AG10803 (cell line): ENCODE data around the gene OSCP1.

Experiments
- DNase-seq: peaks from one replicate; pipeline ENCODE4 v3.0.0; 2010; ENCODE audit warnings: low read depth
- H3K4me3 ChIP-seq: 2 replicates; pipeline ENCODE4 v1.5.1; 2011; ENCODE audit warnings: mild to moderate bottlenecking, low read length, control low read depth
- CTCF ChIP-seq: conservative IDR thresholded peaks from 2 replicates; pipeline ENCODE4 v1.5.1; 2011; ENCODE audit warnings: mild to moderate bottlenecking, low read length, control low read depth, inconsistent platforms

The OSCP1 gene

GRCh38 chr1:36464605-36465393, 14.5 kb upstream of the OSCP1 start:
- peak; percentile 22 for DNase-seq
- peak overlapping the region; percentile 90 for H3K4me3 ChIP-seq
- no peak for TF ChIP-seq CTCF

DNA sequence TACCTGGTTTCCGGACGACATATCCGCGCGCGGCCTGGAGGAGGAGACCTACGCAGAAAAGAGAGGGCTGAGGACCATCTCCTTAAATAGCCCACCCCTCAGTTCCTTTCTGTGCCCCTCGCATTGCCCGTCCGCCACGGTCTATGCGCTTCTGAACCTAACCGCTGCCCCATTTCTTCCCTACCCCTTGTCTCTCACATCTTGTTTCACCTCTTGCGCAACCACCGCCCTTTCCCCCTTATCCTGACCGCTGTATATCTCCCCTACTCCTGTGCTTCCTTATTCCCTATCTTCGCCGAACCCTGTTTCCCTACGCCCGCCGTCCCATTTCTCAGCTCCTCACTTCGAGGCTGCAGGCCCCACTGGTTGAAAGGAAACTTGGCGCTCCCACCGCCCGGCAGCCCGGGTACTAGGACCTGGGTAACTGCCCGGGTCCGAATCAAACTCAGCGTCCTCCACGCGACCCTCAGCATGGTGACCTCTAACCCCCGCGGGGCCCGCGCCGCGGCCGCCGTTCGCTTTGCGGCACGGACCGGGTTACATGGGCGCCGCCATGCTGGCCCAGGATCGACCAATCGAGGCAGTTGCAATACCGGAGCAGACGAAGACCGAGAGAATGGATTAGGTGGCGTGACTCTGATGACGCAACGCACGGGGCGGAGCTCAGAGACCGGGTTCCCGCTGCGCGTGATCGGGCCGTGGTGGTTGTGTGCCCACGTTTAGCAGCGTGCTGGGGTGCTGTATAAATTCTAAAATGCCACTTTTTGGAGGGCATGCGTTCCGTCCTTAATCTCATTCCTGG, 13.8 kb upstream of the OSCP1 start, which contains the start of gene MRPS15:
MRPS15 (minus strand) TSS at position 582 of the 802 bp plus-strand sequence; CDS start at position 473, 109 bp downstream.
- no peak for TF ChIP-seq CTCF
- H3K4me3 ChIP-seq: peak within 1 kb of the TSS; percentile 90
- DNase-seq: peak; percentile 93

DNA sequence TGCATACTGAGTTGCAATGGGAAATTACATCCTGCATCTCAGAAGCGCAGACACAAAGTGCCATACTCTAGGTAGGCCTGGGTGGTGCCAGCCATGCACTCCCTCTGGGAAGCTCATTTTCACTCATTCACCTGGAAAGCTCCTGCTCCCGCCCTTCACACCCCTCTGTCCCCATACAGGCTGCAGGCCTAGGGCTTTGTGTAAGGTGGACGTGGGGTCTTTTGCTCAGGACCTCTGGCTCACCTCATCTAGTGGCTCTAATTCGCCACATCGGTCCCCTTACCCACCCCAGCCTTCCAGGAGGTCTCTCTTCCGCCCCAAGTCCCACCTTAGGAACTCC, 13.2 kb upstream of the OSCP1 start:
- no peak for DNase-seq
- no peak for TF ChIP-seq CTCF
- H3K4me3 ChIP-seq: peak overlapping the region; percentile 90

DNA sequence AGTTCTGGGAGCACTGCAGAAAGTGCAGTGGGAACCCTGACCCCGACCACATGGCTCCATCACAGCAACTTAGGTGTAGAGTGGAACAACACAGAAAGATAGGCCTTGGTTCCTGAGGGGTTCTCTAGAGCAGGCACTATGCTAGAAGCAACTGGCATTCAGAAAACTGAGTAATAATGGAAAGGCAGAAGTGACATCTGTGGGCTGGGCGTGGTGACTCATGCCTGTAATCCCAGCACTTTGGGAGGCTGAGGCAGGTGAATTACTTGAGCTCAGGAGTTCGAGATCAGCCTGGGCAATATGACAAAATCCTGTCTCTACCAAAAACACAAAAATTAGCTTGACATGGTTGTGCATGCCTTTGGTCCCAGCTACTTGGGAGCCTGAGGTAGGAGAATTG, 8.7 kb upstream of the OSCP1 start:
- TF ChIP-seq CTCF: no peak
- H3K4me3 ChIP-seq: no peak overlapping the region
- no peak for DNase-seq

DNA sequence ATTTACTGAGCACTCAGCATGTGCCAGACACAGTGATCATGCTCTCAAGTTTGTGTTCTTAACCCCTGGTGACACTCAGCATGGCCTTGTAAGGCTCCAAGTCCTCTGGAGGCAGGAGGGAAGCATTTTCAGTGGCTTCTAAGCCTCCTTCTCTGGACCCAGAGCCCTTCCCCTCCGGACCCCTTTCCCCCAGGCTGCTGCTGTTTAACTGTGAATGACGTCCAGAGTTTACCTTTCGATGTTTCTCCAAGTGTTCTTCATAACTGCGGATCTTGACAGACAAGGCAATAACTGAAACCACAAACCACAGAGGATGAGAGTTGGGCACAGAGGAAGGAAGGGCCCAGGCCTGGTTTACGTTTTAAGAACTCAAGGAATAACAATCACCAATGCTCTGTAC, 7.4 kb upstream of the OSCP1 start:
- no peak for TF ChIP-seq CTCF
- no peak for DNase-seq
- H3K4me3 ChIP-seq: no peak overlapping the region

DNA sequence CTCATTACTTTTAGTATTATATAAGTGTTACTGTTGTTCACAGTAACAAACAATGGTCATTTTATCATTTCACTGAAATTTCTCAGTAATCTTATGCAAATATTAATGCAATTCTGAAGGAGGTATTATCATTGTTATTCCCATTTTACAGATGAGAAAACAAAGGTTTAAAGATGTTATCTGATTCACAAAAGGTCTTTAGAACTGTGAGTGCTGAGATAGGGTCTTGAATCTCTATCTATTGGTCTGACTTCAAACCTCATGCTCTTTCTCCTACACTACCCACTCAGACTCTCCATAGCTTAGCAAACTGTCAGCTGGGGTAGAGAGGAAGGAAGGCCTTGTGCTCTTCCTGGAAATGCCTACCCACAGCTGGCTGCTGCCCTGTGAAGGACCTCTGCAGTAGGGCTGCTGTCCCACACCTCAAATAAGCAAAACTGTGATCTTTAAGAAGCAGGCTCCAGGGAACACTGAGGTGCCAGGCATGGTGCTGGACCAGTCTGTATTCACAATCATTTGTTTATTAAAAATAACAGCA, 6.2 kb upstream of the OSCP1 start:
- DNase-seq: no peak
- no peak for TF ChIP-seq CTCF
- no peak overlapping the region for H3K4me3 ChIP-seq

DNA sequence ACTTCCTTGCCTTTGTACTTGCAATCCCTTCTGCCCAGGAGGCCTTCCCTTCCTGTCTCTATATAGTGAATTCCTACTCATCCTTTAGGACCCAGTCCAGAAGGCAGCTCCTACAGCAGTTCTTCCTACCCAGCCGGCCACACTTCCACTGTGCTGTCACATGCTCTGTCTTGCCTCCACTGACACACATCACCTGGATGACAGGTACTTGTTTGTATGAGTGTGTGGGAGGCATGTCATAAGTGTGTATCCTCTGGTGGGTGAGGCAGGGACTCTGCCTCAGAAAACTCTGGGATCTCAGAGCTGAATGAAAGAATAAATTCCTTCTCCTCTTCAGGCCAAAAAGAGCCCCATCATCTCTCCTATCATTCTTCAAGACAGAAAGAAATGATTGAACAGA, 5.1 kb upstream of the OSCP1 start:
- H3K4me3 ChIP-seq: no peak overlapping the region
- DNase-seq: no peak
- no peak for TF ChIP-seq CTCF
